NCI-H128 (cell line): ENCODE data around the gene LMBRD1.

Experiments
- DNase-seq: peaks from one replicate; lab custom pipeline; 2025; ENCODE audit not compliant: unreplicated experiment; lab: John Stamatoyannopoulos, UW

Gene LMBRD1

GRCh38 chr6:69643688-69644087 is 153.1 kb downstream of the LMBRD1 start:
- no peak for DNase-seq

GRCh38 chr6:69632932-69633331 is 163.9 kb downstream of the LMBRD1 start:
- DNase-seq, result no peak

GRCh38 chr6:69631552-69632346 is 165.1 kb downstream of the LMBRD1 start:
- no peak for DNase-seq

- DNase-seq, result no peak
These were observed 166.0 kb downstream of the LMBRD1 start for GRCh38 chr6:69630767-69631166.

GRCh38 chr6:69627625-69628024 is 169.2 kb downstream of the LMBRD1 start:
- DNase-seq, result no peak

GRCh38 chr6:69624944-69625343 is 171.9 kb downstream of the LMBRD1 start:
- DNase-seq, result no peak
